Astrocyte (in vitro differentiated cells and primary cell): ENCODE data around the gene ANKRD44. TPM values are rescaled to one million over a fixed set of nuclear protein-coding genes. Genes with fewer than 3 reads are reported as not detected.

ENCODE experiments used
- DNase-seq: peaks from one replicate; pipeline ENCODE4 v3.0.0-alpha.2; 2010; ENCODE audit warnings: low read depth
- FAIRE-seq: peaks from 2 replicates; lab custom pipeline; 2011; peaks lifted over from hg19 to GRCh38; lab: Jason Lieb, UNC
- H2AFZ ChIP-seq: 2 replicates; pipeline ENCODE4 v1.6.0; 2012; ENCODE audit warnings: low read depth, low read length, inconsistent platforms
- H3K27ac ChIP-seq: 2 replicates; pipeline ENCODE4 v1.5.1; 2011; ENCODE audit warnings: low read depth, low read length, inconsistent platforms
- H3K27me3 ChIP-seq: 2 replicates; pipeline ENCODE4 v1.6.0; 2011; ENCODE audit warnings: low read length, inconsistent platforms; ENCODE audit not compliant: insufficient read depth
- H3K36me3 ChIP-seq: 2 replicates; pipeline ENCODE4 v1.5.1; 2011; ENCODE audit warnings: low read length, inconsistent platforms; ENCODE audit not compliant: insufficient read depth
- H3K4me1 ChIP-seq: 2 replicates; pipeline ENCODE4 v1.5.1; 2011; ENCODE audit warnings: low read length, inconsistent platforms; ENCODE audit not compliant: insufficient read depth
- H3K4me2 ChIP-seq: 2 replicates; pipeline ENCODE4 v1.6.0; 2012; ENCODE audit warnings: low read length, inconsistent platforms
- H3K4me3 ChIP-seq: 2 replicates; pipeline ENCODE4 v1.5.1; 2011; ENCODE audit warnings: low read depth, mild to moderate bottlenecking, low read length, inconsistent platforms; ENCODE audit not compliant: insufficient read depth
- H3K79me2 ChIP-seq: 2 replicates; pipeline ENCODE4 v1.6.0; 2012; ENCODE audit warnings: mild to moderate bottlenecking, low read length, inconsistent platforms; ENCODE audit not compliant: insufficient read depth
- H3K9ac ChIP-seq: 2 replicates; pipeline ENCODE4 v1.6.0; 2012; ENCODE audit warnings: mild to moderate bottlenecking, low read length, inconsistent platforms
- H3K9me3 ChIP-seq: 2 replicates; pipeline ENCODE4 v1.5.1; 2012; ENCODE audit warnings: low read depth, mild to moderate bottlenecking, low read length, inconsistent platforms; ENCODE audit not compliant: insufficient read depth
- H4K20me1 ChIP-seq: 2 replicates; pipeline ENCODE4 v1.6.0; 2012; ENCODE audit warnings: low read length, inconsistent platforms; ENCODE audit not compliant: insufficient read depth
- H3K27ac Mint-ChIP-seq: one replicate; pipeline ENCODE4 v1.8.0; 2021; ENCODE audit warnings: mild to moderate bottlenecking, mixed read lengths; ENCODE audit not compliant: unreplicated experiment
- H3K27me3 Mint-ChIP-seq: one replicate; pipeline ENCODE4 v1.8.0; 2021; ENCODE audit warnings: low read depth, mixed read lengths; ENCODE audit not compliant: unreplicated experiment
- H3K36me3 Mint-ChIP-seq: one replicate; pipeline ENCODE4 v1.8.0; 2021; ENCODE audit warnings: low read depth, mixed read lengths; ENCODE audit not compliant: unreplicated experiment
- H3K4me1 Mint-ChIP-seq: one replicate; pipeline ENCODE4 v1.8.0; 2021; ENCODE audit warnings: low read depth, mixed read lengths; ENCODE audit not compliant: unreplicated experiment
- H3K4me3 Mint-ChIP-seq: one replicate; pipeline ENCODE4 v1.8.0; 2021; ENCODE audit warnings: mild to moderate bottlenecking, moderate library complexity, mixed read lengths; ENCODE audit not compliant: unreplicated experiment
- H3K9me3 Mint-ChIP-seq: one replicate; pipeline ENCODE4 v1.8.0; 2021; ENCODE audit warnings: mild to moderate bottlenecking, mixed read lengths; ENCODE audit not compliant: unreplicated experiment
- CTCF ChIP-seq: IDR thresholded peaks from 2 replicates; pipeline ENCODE4 v1.5.1; 2011; ENCODE audit warnings: low read depth, mild to moderate bottlenecking, inconsistent platforms, low read length, moderate library complexity; ENCODE audit not compliant: insufficient read depth
- EZH2 ChIP-seq: IDR thresholded peaks from 2 replicates; pipeline ENCODE4 v1.6.1; 2012; ENCODE audit warnings: mild to moderate bottlenecking, low read length, inconsistent platforms; ENCODE audit not compliant: insufficient read depth
- total RNA-seq: library from RNA; stranded (reverse); gene quantifications from 2 replicates; pipeline ENCODE4 v1.2.1, GENCODE V29; 2021

Gene ANKRD44
- total RNA-seq, 1 donor from 2014 or later: 7.2 TPM

GRCh38 chr2:197309691-197310231 is 819 bp downstream of the ANKRD44 start:
- FAIRE-seq: no peak
- TF ChIP-seq EZH2 (no peak), CTCF (no peak)
- no peaks in the 10 kb centered on the region for H3K9me3 Mint-ChIP-seq
- H3K27me3 Mint-ChIP-seq: no peaks in the 10 kb centered on the region
- no peaks in the 10 kb centered on the region for H3K36me3 ChIP-seq
- H3K4me1 Mint-ChIP-seq: peaks cover 8% of the 10 kb centered on the region
- no peaks in the 10 kb centered on the region for H3K36me3 Mint-ChIP-seq
- H3K9me3 ChIP-seq: no peaks in the 10 kb centered on the region
- H3K27ac Mint-ChIP-seq: no peak overlapping the region
- peak overlapping the region; percentile 93 for H2AFZ ChIP-seq
- H4K20me1 ChIP-seq: peaks cover 5% of the 10 kb centered on the region
- no peaks in the 10 kb centered on the region for H3K27me3 ChIP-seq
- no peak for DNase-seq
- H3K9ac ChIP-seq: peak overlapping the region; percentile 83
- H3K4me3 ChIP-seq: peak overlapping the region; percentile 79
- peak overlapping the region; percentile 99 for H3K4me2 ChIP-seq
- no peak overlapping the region for H3K27ac ChIP-seq
- peaks cover 13% of the 10 kb centered on the region for H3K4me1 ChIP-seq
- H3K79me2 ChIP-seq: peaks cover 3% of the 10 kb centered on the region
- peak overlapping the region; percentile 93 for H3K4me3 Mint-ChIP-seq

GRCh38 chr2:197308996-197309690 is 1.4 kb downstream of the ANKRD44 start:
- Histone ChIP-seq H3K9me3 (no peaks in the 10 kb centered on the region), H3K79me2 (peaks cover 5% of the 10 kb centered on the region), H3K27me3 (no peaks in the 10 kb centered on the region), H3K4me3 (peak overlapping the region; percentile 79), H3K9ac (peak overlapping the region; percentile 83), H3K27ac (no peak overlapping the region), H4K20me1 (peaks cover 5% of the 10 kb centered on the region), H3K4me2 (peak overlapping the region; percentile 99), H3K36me3 (no peaks in the 10 kb centered on the region), H3K4me1 (peaks cover 13% of the 10 kb centered on the region), H2AFZ (no peak overlapping the region)
- TF ChIP-seq EZH2 (no peak), CTCF (no peak)
- FAIRE-seq (no peak), DNase-seq (no peak)
- no peaks in the 10 kb centered on the region for H3K36me3 Mint-ChIP-seq
- H3K4me3 Mint-ChIP-seq: peak overlapping the region; percentile 93
- H3K27ac Mint-ChIP-seq: no peak overlapping the region
- peaks cover 8% of the 10 kb centered on the region for H3K4me1 Mint-ChIP-seq
- no peaks in the 10 kb centered on the region for H3K9me3 Mint-ChIP-seq
- H3K27me3 Mint-ChIP-seq: no peaks in the 10 kb centered on the region

- Histone ChIP-seq H3K36me3 (no peaks in the 10 kb centered on the region), H3K27ac (no peak overlapping the region), H3K79me2 (peaks cover 5% of the 10 kb centered on the region), H4K20me1 (peaks cover 5% of the 10 kb centered on the region), H2AFZ (no peak overlapping the region), H3K4me1 (peaks cover 13% of the 10 kb centered on the region), H3K9ac (no peak overlapping the region), H3K4me2 (no peak overlapping the region), H3K4me3 (no peak overlapping the region), H3K27me3 (no peaks in the 10 kb centered on the region), H3K9me3 (no peaks in the 10 kb centered on the region)
- DNase-seq: no peak
- Mint-ChIP-seq H3K4me1 (peaks cover 8% of the 10 kb centered on the region), H3K27me3 (no peaks in the 10 kb centered on the region), H3K27ac (no peak overlapping the region), H3K36me3 (no peaks in the 10 kb centered on the region), H3K4me3 (no peak overlapping the region), H3K9me3 (no peaks in the 10 kb centered on the region)
- TF ChIP-seq EZH2 (no peak), CTCF (no peak)
- FAIRE-seq: no peak
Measured at GRCh38 chr2:197308585-197308984, 2.0 kb downstream of the ANKRD44 start.
